MCF 10A (cell line): Measurements from ENCODE around the gene SYT17. TPM values are rescaled to one million over a fixed set of nuclear protein-coding genes. Genes with fewer than 3 reads are reported as not detected.

Experiments used
- BruUV-seq: library from RNA; stranded (reverse); fragments of 400-500 nt; replicated peaks from 2 replicates; lab custom pipeline; 2021; lab: Mats Ljungman, UMichigan
- CTCF ChIA-PET: fragments of 300-600 bp; sonication (Branson Sonifier 250); formaldehyde crosslinking; extraction: SDS; loops from one replicate; lab custom pipeline; 2021; ENCODE audit warnings: antibody characterized with exemption, inconsistent platforms; lab: Yijun Ruan, JAX
- POLR2A ChIA-PET: fragments of 300-600, 350-650 bp; sonication (Branson Sonifier 250); formaldehyde crosslinking; extraction: SDS; loops from one replicate; lab custom pipeline; 2020; ENCODE audit warnings: antibody characterized with exemption, inconsistent platforms; lab: Yijun Ruan, JAX
- DNase-seq: peaks from one replicate; pipeline ENCODE4 v3.0.0-alpha.2; 2018; ENCODE audit not compliant: unreplicated experiment
- H3K27ac Mint-ChIP-seq: one replicate; pipeline ENCODE4 v1.8.0; 2022; ENCODE audit warnings: mild to moderate bottlenecking, low read depth, mixed read lengths; ENCODE audit not compliant: unreplicated experiment
- H3K27me3 Mint-ChIP-seq: one replicate; pipeline ENCODE4 v1.8.0; 2022; ENCODE audit warnings: mixed read lengths; ENCODE audit not compliant: insufficient read depth, unreplicated experiment
- H3K36me3 Mint-ChIP-seq: one replicate; pipeline ENCODE4 v1.8.0; 2022; ENCODE audit warnings: mild to moderate bottlenecking, moderate library complexity, mixed read lengths; ENCODE audit not compliant: insufficient read depth, unreplicated experiment
- H3K4me1 Mint-ChIP-seq: one replicate; pipeline ENCODE4 v1.8.0; 2022; ENCODE audit warnings: mixed read lengths; ENCODE audit not compliant: insufficient read depth, unreplicated experiment
- H3K4me3 Mint-ChIP-seq: one replicate; pipeline ENCODE4 v1.8.0; 2022; ENCODE audit warnings: mild to moderate bottlenecking, moderate library complexity, mixed read lengths; ENCODE audit not compliant: unreplicated experiment
- H3K9me3 Mint-ChIP-seq: one replicate; pipeline ENCODE4 v1.8.0; 2022; ENCODE audit warnings: mixed read lengths; ENCODE audit not compliant: unreplicated experiment
- CTCF ChIP-seq: fragments of 200-600 bp; IDR thresholded peaks from one replicate; pipeline ENCODE4 v1.8.0; 2022; ENCODE audit warnings: antibody characterized with exemption, mild to moderate bottlenecking; ENCODE audit not compliant: unreplicated experiment
- intact Hi-C: fragments of 100-400 bp; cut with micrococcal nuclease; formaldehyde crosslinking; loops from 2 replicates; pipeline ENCODE4 v1.14.1; 2022
- total RNA-seq: library from RNA; stranded (reverse); gene quantifications from 2 replicates; pipeline ENCODE4 v1.2.3, GENCODE V29; 2022

Gene SYT17
- total RNA-seq, 1 experiment from 2014 or later = not detected

- CTCF ChIA-PET = no interaction called here
These were observed 139.7 kb downstream of the SYT17 start for GRCh38 chr16:19307587-19308241.

GRCh38 chr16:19308392-19308791 is 140.4 kb downstream of the SYT17 start:
- Mint-ChIP-seq H3K9me3 (no peaks in the 10 kb centered on the region), H3K27me3 (peaks cover 15% of the 10 kb centered on the region), H3K4me1 (no peaks in the 10 kb centered on the region), H3K4me3 (no peak overlapping the region), H3K36me3 (no peaks in the 10 kb centered on the region), H3K27ac (no peak overlapping the region)
- TF ChIP-seq CTCF = no peak
- no TSS peak for BruUV-seq
- no peak for DNase-seq
- intact Hi-C loops = no loop called here
- CTCF ChIA-PET = interaction anchor here (0.7 kb wide), 1 partner anchor 38 kb away, joined by 3 read pairs; no protein-coding TSS in a partner anchor
- POLR2A ChIA-PET = interaction anchor here (0.6 kb wide), 1 partner anchor 266 kb away, joined by 3 read pairs; no protein-coding TSS in a partner anchor

More at GRCh38 chr16:19307587-19308241, 139.7 kb downstream of the SYT17 start:
- H3K4me3 Mint-ChIP-seq = no peak overlapping the region
- H3K36me3 Mint-ChIP-seq = no peaks in the 10 kb centered on the region
- no TSS peak for BruUV-seq
- POLR2A ChIA-PET = no interaction called here
- H3K4me1 Mint-ChIP-seq = no peaks in the 10 kb centered on the region
- H3K27me3 Mint-ChIP-seq = peaks cover 19% of the 10 kb centered on the region
- intact Hi-C loops = no loop called here
- H3K9me3 Mint-ChIP-seq = no peaks in the 10 kb centered on the region
- H3K27ac Mint-ChIP-seq = no peak overlapping the region
- no peak for TF ChIP-seq CTCF
- DNase-seq = peak; percentile 45

GRCh38 chr16:19309178-19309577 is 141.1 kb downstream of the SYT17 start:
- no peaks in the 10 kb centered on the region for H3K9me3 Mint-ChIP-seq
- ChIA-PET CTCF (interaction anchor here (0.6 to 0.7 kb wide), 6 partner anchors 20 to 507 kb away, joined by 3 read pairs; no protein-coding TSS in a partner anchor), POLR2A (interaction anchor here (0.6 kb wide), 1 partner anchor 267 kb away, joined by 3 read pairs; no protein-coding TSS in a partner anchor)
- H3K27me3 Mint-ChIP-seq = peaks cover 12% of the 10 kb centered on the region
- BruUV-seq = no TSS peak
- no peak overlapping the region for H3K4me3 Mint-ChIP-seq
- intact Hi-C loops = no loop called here
- no peaks in the 10 kb centered on the region for H3K36me3 Mint-ChIP-seq
- no peak for TF ChIP-seq CTCF
- no peaks in the 10 kb centered on the region for H3K4me1 Mint-ChIP-seq
- H3K27ac Mint-ChIP-seq = no peak overlapping the region
- no peak for DNase-seq

- ChIA-PET POLR2A (no interaction called here), CTCF (interaction anchor here (0.6 kb wide), 1 partner anchor 205 kb away, joined by 4 read pairs; no protein-coding TSS in a partner anchor)
- H3K36me3 Mint-ChIP-seq = no peaks in the 10 kb centered on the region
- BruUV-seq = no TSS peak
- H3K4me3 Mint-ChIP-seq = no peak overlapping the region
- no peaks in the 10 kb centered on the region for H3K4me1 Mint-ChIP-seq
- no peak for DNase-seq
- no peak overlapping the region for H3K27ac Mint-ChIP-seq
- H3K9me3 Mint-ChIP-seq = no peaks in the 10 kb centered on the region
- no peak for TF ChIP-seq CTCF
- intact Hi-C loops = no loop called here
- H3K27me3 Mint-ChIP-seq = peaks cover 12% of the 10 kb centered on the region
These were observed 146.8 kb downstream of the SYT17 start for GRCh38 chr16:19314718-19315425.
